HG02970 (cell line): Measurements from ENCODE around the gene RAP1GAP.

Experiments
- ATAC-seq: cut with Tn5 transposase; IDR thresholded peaks from one replicate; pipeline ENCODE4 v1.9.1; 2021; ENCODE audit warnings: mild to moderate bottlenecking, moderate library complexity, moderate number of reproducible peaks; ENCODE audit not compliant: unreplicated experiment, low FRiP score

The RAP1GAP gene

DNA sequence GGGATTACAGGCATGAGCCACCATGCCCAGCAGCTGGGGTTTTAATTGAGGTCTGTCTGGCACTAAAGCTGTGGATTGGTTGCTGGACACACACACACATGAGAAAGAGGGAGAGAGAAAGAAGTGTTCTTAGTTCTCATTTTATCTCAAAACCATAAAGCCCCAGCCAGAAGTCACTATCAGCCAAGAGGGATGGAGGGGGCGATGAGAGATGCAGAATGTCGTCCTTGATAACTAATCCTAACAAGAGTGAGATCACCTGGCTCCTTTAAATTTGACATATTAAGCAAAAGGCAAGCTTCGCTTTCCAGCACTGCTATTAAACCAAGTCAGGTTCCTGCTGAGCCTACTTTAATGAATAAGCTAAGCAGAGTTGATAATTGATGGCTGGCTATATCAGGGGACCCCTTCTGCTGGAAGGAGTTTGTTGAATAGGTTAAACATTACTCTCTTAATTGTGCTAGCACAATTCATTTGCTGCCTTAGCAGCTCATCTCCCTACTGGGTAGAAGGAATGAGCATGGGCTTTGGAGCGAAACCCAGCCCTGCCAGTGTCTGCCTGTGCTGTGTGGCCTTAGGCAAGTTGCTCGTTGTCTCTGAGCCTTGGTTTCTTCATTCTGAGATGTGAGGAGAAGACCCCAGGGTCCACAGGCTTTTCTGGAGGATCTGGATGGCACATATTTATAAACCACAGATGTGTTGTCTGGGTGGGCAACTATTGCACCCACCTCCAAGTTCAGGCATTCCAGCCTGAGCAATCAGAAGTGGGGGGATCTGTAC, 109.2 kb downstream of the RAP1GAP start:
- ATAC-seq: no peak

GRCh38 chr1:21553116-21553926, 115.8 kb downstream of the RAP1GAP start:
- no peak for ATAC-seq

- ATAC-seq: no peak
Measured at GRCh38 chr1:21552715-21553114, 116.4 kb downstream of the RAP1GAP start.

DNA sequence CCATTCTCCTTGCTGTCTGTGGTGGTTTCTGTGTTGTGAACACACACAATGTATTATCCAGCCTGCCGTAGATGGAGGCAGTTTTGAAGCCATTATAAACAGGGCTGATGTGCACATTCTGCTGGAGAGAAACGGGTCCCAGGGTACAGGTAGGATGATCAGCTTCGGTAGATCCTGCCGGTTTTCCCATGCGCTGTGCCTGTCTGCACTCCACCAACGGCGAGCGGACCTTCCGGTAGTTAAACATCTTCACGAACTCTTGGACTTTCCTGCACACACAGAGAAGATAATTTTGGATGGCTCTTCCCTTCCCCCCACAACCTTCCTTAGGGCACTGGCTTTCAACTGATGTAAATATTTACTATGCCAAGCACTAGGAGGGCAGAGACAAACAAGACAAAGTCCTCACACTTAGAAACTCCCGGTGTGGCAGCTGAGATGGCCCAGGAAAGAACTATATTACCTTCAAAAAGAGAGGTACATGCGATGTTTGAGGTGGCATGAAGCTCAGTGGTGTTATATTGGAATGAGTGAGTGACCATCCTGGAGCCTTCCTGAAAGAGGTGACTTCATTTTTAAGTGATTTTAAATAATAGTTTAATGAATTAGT, 118.2 kb downstream of the RAP1GAP start:
- ATAC-seq: no peak

GRCh38 chr1:21550097-21550496, 119.1 kb downstream of the RAP1GAP start:
- no peak for ATAC-seq

DNA sequence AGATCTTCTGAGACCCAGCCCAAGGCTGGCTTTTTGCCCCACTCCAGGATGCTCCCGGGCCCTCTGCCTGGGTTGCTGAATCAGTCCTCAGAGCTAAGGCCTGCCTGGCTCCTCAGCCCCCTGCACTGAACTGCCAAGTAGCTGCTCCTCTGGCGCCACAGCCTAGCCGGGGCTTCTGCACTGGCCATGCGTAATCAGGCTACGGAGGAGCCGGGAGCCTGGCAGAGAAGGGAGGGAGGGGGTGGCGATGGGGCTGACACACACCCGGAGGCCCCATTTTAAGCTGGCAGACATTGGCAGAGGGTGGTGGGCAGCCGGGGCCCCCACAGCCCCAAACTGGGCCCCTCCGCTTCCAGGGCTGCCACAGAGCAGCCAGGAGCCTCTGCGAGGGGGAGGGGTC, 121.3 kb downstream of the RAP1GAP start:
- no peak for ATAC-seq
